KOPT-K1 (cell line): ENCODE measurements around the gene CCNI.
A peak's percentile ranks its signal among the peaks of the same experiment; 100 is the strongest.
"Not testable (repeated sequence)": the region's sequence is repeated elsewhere in the genome, so short reads cannot be mapped to it uniquely, and the experiment has no call there.

Experiments
- H3K27ac ChIP-seq: fragments of 200-600 bp; sonication (generic); 2 replicates; pipeline ENCODE4 v1.5.1; 2016; ENCODE audit warnings: antibody characterized with exemption, mild to moderate bottlenecking, low read depth, low read length; ENCODE audit not compliant: poor library complexity, severe bottlenecking
- H3K36me3 ChIP-seq: fragments of 200-600 bp; sonication (generic); 2 replicates; pipeline ENCODE4 v1.5.1; 2017; ENCODE audit warnings: antibody characterized with exemption, mild to moderate bottlenecking, low read length, moderate library complexity; ENCODE audit not compliant: insufficient read depth
- H3K9me3 ChIP-seq: fragments of 200-600 bp; sonication (generic); 2 replicates; pipeline ENCODE4 v1.5.1; 2017; ENCODE audit warnings: antibody characterized with exemption, low read length, mild to moderate bottlenecking; ENCODE audit not compliant: insufficient read depth, poor library complexity, severe bottlenecking

The CCNI gene

GRCh38 chr4:77037736-77038135 is 38.1 kb downstream of the CCNI start:
- Histone ChIP-seq H3K27ac (no peak overlapping the region), H3K9me3 (no peaks in the 10 kb centered on the region), H3K36me3 (0 out of 2 replicates have a peak, but pooled peaks cover 5% of the 10 kb centered on the region)

GRCh38 chr4:77037168-77037567 is 38.6 kb downstream of the CCNI start:
- H3K9me3 ChIP-seq, H3K36me3 ChIP-seq, H3K27ac ChIP-seq: not testable (repeated sequence)

- H3K36me3 ChIP-seq: 0 out of 2 replicates have a peak, but pooled peaks cover 5% of the 10 kb centered on the region
- H3K27ac ChIP-seq: no peak overlapping the region
- H3K9me3 ChIP-seq: no peaks in the 10 kb centered on the region
Measured at GRCh38 chr4:77036206-77036605, 39.6 kb downstream of the CCNI start.

- no peak overlapping the region for H3K27ac ChIP-seq
- 0 out of 2 replicates have a peak, but pooled peaks cover 5% of the 10 kb centered on the region for H3K36me3 ChIP-seq
- no peaks in the 10 kb centered on the region for H3K9me3 ChIP-seq
Measured at GRCh38 chr4:77035153-77035552, 40.6 kb downstream of the CCNI start.

DNA sequence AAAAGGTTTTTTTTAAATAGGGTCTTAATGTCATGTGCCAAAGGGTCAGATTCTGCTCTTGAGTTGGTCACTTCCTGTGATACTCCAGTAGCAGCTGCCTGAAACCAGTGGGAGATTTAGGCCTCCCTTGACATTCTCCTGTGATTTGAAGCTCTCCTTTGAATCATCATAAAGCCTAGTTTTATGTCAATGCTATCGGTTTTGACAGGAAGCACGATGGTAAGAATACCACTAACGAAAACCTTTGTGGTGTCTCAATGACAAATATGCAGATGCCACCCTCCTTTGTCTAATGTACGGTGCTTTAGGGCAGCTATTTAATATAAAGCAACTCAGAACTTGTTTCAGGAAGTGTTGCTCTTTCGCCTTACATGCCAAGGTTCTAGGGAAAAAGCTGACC is 44.2 kb downstream of the CCNI start:
- Histone ChIP-seq H3K27ac (peak overlapping the region; percentile 77), H3K9me3 (no peaks in the 10 kb centered on the region), H3K36me3 (no peaks in the 10 kb centered on the region)

DNA sequence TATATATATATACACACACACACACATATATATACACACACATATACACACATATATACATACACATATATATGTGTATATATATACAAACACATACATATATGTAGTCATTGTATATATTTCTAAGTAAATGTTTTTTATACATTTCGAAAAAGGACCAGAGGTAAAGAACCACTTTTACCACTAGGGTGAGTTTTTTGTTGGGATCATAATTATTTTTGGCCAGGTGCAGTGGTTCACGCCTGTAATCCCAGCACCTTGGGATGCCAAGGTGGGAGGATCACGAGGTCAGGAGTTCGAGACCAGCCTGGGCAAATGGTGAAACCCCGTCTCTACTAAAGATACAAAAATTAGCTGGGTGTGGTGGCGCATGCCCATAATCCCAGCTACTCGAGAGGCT is 46.0 kb downstream of the CCNI start:
- H3K27ac ChIP-seq, H3K36me3 ChIP-seq, H3K9me3 ChIP-seq: not testable (repeated sequence)

DNA sequence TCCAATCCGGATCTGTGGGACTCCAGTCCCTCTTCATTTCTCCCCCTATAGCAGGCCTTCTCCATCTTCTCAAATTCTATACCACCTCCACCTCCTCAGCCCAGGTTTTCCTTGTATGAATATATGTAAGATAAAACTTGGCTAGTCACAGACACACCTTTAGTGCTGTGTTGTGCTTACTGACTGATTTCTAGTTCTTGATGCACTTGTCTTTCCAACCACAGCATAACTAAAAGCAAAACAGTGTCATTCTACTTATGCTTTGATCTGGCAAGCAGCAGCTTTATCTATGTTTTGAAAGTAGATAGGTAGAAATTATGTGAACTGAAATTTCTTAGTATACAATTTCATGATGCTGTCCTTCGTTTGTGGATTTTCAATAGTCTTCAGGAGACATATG is 47.5 kb downstream of the CCNI start:
- Histone ChIP-seq H3K27ac (no peak overlapping the region), H3K36me3 (0 out of 2 replicates have a peak, but pooled peaks cover 4% of the 10 kb centered on the region), H3K9me3 (no peaks in the 10 kb centered on the region)

GRCh38 chr4:77026322-77026704 is 49.5 kb downstream of the CCNI start:
- H3K9me3 ChIP-seq: no peaks in the 10 kb centered on the region
- H3K36me3 ChIP-seq: 0 out of 2 replicates have a peak, but pooled peaks cover 4% of the 10 kb centered on the region
- no peak overlapping the region for H3K27ac ChIP-seq

- no peak overlapping the region for H3K27ac ChIP-seq
Measured at GRCh38 chr4:77025643-77026321, 50.0 kb downstream of the CCNI start.

DNA sequence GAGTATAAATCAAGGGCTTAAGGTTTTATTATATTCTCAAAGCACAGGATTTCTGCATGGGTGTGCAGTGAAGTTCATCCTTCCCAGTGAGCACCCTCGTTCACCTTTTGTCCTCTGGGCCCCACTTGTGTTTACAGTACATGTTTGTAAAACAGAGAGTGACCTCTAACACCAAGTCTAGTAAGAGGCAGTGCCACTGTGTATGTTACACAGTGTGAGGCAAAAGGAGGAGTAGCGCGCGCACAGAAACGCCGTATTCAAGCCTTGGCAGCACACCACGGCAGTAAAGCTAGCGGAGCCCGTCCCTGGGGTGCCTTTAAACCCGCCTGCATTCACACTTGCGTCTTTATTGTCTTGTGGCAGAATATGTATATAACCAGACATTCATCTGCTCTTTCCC is 51.9 kb downstream of the CCNI start:
- Histone ChIP-seq H3K27ac (no peak overlapping the region), H3K9me3 (no peaks in the 10 kb centered on the region), H3K36me3 (0 out of 2 replicates have a peak, but pooled peaks cover 4% of the 10 kb centered on the region)

More at GRCh38 chr4:77025643-77026321, 50.0 kb downstream of the CCNI start:
- Histone ChIP-seq H3K36me3 (0 out of 2 replicates have a peak, but pooled peaks cover 4% of the 10 kb centered on the region), H3K9me3 (no peaks in the 10 kb centered on the region)

DNA sequence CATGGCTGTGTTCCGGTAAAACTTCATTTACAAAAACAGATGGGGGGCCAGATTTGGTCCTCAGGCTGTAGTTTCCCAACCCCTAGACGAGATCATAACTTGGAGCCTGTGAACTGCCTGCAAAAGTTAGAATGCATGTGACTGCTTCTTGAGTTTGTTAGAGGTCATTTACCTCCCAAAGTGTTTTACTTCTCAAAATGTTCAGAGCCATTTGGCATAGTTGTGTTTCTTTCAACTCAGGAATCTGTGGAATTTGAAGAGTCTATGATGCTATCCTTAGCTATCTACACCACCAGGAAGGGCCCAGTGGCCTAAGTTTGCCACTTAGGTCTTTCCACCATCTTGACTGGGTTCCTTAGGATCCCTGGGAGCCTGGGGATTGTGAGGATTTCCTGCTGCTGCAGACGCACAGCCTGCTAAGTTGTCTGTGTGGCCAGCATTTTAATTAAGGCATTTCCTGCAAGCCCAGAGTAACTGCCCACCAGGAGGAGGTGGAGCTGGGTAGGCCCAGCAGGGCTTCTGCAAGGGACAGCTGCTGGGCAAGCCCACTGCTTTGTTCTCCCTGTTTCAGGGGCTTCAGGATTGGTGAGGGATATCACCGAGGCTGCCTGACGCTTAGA is 53.1 kb downstream of the CCNI start:
- Histone ChIP-seq H3K9me3 (no peaks in the 10 kb centered on the region), H3K36me3 (0 out of 2 replicates have a peak, but pooled peaks cover 4% of the 10 kb centered on the region), H3K27ac (no peak overlapping the region)

DNA sequence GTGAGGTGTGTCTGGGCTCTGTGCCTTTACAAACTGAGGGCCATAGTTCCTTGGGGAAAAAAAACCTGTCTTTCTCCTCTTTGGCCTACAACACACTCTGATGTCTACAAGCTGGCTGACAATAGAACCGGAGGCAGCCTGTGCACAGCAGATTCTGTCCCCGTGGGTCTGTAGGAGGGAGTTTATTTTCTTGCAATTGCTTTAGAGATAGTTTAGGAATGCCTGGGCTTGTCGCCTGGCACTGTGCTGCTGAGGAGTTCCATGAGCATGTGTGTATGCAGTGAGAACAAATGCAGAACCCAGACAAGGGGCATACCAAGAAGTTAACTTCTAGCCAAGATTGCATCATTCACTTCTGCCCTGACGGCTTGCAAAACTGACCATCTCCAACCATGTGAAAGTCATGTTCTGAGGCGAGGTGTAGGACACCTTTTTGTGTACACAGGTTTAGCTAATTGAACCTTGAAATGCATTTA is 54.1 kb downstream of the CCNI start:
- Histone ChIP-seq H3K27ac (no peak overlapping the region), H3K36me3 (0 out of 2 replicates have a peak, but pooled peaks cover 4% of the 10 kb centered on the region), H3K9me3 (no peaks in the 10 kb centered on the region)

DNA sequence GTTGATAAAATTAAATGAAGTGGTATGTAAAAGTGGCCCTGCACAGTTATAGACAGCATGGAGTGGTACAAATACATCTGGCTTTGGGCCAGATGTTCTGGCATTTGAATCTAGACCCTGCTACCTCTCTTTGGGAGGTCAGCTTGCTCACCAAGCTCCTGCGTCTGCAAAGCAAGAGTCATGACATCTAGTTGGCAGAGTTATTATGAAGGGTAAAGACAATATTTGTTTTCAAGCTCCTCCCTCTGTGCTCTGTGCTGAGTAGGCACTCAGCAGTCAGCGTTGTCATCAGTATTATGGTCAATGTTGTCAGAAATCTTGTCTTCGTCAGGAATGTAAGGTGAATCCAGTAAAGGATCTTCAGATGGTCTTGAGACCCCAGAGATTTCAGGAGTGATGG is 55.8 kb downstream of the CCNI start:
- Histone ChIP-seq H3K36me3 (0 out of 2 replicates have a peak, but pooled peaks cover 4% of the 10 kb centered on the region), H3K9me3 (no peaks in the 10 kb centered on the region), H3K27ac (no peak overlapping the region)

DNA sequence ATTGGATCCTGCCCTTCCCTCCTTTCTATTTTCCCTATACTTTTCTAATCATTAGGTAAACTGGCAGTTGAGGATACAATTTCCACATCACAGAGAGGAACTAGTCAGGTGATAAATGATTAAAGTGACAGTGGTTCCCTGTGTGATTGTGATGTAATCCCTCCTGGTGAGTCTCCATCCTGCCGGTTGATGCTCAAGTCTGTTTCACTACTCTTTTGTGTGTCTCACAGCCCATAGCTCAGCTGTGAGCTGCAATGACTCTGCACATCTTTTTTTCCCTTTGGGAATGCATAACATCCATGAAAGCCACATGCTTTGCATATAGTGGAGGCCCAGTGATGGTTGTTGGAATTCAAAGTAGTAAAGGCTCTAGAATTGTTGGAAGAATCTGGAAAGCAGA is 60.4 kb downstream of the CCNI start:
- H3K36me3 ChIP-seq: no peaks in the 10 kb centered on the region

GRCh38 chr4:77014256-77014655 is 61.5 kb downstream of the CCNI start:
- no peaks in the 10 kb centered on the region for H3K9me3 ChIP-seq
- H3K27ac ChIP-seq: no peak overlapping the region
- no peaks in the 10 kb centered on the region for H3K36me3 ChIP-seq

More for the DNA sequence above, 60.4 kb downstream of the CCNI start:
- H3K9me3 ChIP-seq: no peaks in the 10 kb centered on the region
- no peak overlapping the region for H3K27ac ChIP-seq

DNA sequence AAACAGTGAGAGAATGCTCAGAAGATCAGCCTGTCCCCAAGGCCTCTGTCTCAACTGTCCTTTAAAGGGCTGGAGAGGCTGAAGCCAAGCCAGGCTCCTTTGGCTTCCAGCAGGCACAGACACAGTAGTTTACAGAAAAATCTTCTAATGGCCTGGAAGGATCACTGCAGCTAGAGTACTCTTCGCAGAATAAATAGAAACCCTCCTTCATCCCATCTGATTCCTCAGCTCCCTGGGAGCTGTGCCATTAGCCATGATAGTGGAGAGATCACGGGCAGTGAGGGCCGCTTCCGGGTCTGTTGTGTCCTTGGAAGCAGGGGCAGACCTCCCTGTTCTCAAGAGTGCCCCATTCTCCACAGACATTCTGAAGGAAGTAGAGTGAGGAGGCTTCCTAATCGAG is 63.1 kb downstream of the CCNI start:
- Histone ChIP-seq H3K27ac (no peak overlapping the region), H3K9me3 (no peaks in the 10 kb centered on the region), H3K36me3 (no peaks in the 10 kb centered on the region)
